H9 (cell line): ENCODE measurements around the gene SLC45A1. TPM values are rescaled to one million over a fixed set of nuclear protein-coding genes. Genes with fewer than 3 reads are reported as not detected.

ENCODE experiments used
- DNase-seq: peaks from one replicate; pipeline ENCODE4 v3.0.0-alpha.2; 2017
- H2AFZ ChIP-seq: one replicate; pipeline ENCODE4 v1.6.1; 2013; ENCODE audit warnings: mild to moderate bottlenecking, low read length, control low read depth, moderate library complexity
- H2AK5ac ChIP-seq: 2 replicates; pipeline ENCODE4 v1.6.1; 2013; ENCODE audit warnings: low read length, control low read depth, mixed read lengths; ENCODE audit not compliant: insufficient read length
- H2BK120ac ChIP-seq: one replicate; pipeline ENCODE4 v1.6.1; 2013; ENCODE audit warnings: low read depth, mild to moderate bottlenecking, low read length, control low read depth, inconsistent platforms; ENCODE audit not compliant: poor library complexity, severe bottlenecking
- H2BK12ac ChIP-seq: 2 replicates; pipeline ENCODE4 v1.6.1; 2013; ENCODE audit warnings: low read length, control low read depth, mixed read lengths, low read depth; ENCODE audit not compliant: insufficient read length
- H2BK15ac ChIP-seq: 2 replicates; pipeline ENCODE4 v1.6.1; 2013; ENCODE audit warnings: low read depth, low read length, control low read depth
- H2BK20ac ChIP-seq: one replicate; pipeline ENCODE4 v1.6.1; 2013; ENCODE audit warnings: low read depth, mild to moderate bottlenecking, low read length, control low read depth, inconsistent platforms; ENCODE audit not compliant: poor library complexity, severe bottlenecking
- H2BK5ac ChIP-seq: 2 replicates; pipeline ENCODE4 v1.6.1; 2013; ENCODE audit warnings: low read length, control low read depth, mixed read lengths; ENCODE audit not compliant: insufficient read length
- H3K14ac ChIP-seq: 2 replicates; pipeline ENCODE4 v1.6.1; 2013; ENCODE audit warnings: low read length, control low read depth; ENCODE audit not compliant: insufficient read depth
- H3K18ac ChIP-seq: 2 replicates; pipeline ENCODE4 v1.6.1; 2013; ENCODE audit warnings: low read depth, mild to moderate bottlenecking, mixed read lengths, low read length, control low read depth; ENCODE audit not compliant: insufficient read length
- H3K23ac ChIP-seq: 2 replicates; pipeline ENCODE4 v1.6.1; 2013; ENCODE audit warnings: low read length, control low read depth, mixed read lengths, low read depth; ENCODE audit not compliant: insufficient read length
- H3K23me2 ChIP-seq: 2 replicates; pipeline ENCODE4 v1.6.1; 2013; ENCODE audit warnings: low read depth, mild to moderate bottlenecking, mixed read lengths, low read length, control low read depth; ENCODE audit not compliant: insufficient read length, poor library complexity, severe bottlenecking
- H3K27ac ChIP-seq: 2 replicates; pipeline ENCODE4 v1.5.1; 2013; ENCODE audit warnings: low read length, control low read depth, mixed read lengths, low read depth; ENCODE audit not compliant: insufficient read length
- H3K27me3 ChIP-seq: 2 replicates; pipeline ENCODE4 v1.6.1; 2013; ENCODE audit warnings: low read length, control low read depth, inconsistent platforms; ENCODE audit not compliant: insufficient read depth
- H3K4ac ChIP-seq: 2 replicates; pipeline ENCODE4 v1.6.1; 2013; ENCODE audit warnings: low read depth, mild to moderate bottlenecking, control low read depth, inconsistent platforms, low read length, moderate library complexity
- H3K4me1 ChIP-seq: 2 replicates; pipeline ENCODE4 v1.6.1; 2013; ENCODE audit warnings: low read length, control low read depth, inconsistent platforms; ENCODE audit not compliant: insufficient read depth
- H3K4me2 ChIP-seq: 2 replicates; pipeline ENCODE4 v1.6.1; 2013; ENCODE audit warnings: low read length, control low read depth, mixed read lengths; ENCODE audit not compliant: insufficient read length, insufficient read depth
- H3K56ac ChIP-seq: 2 replicates; pipeline ENCODE4 v1.6.1; 2013; ENCODE audit warnings: low read depth, mild to moderate bottlenecking, mixed read lengths, low read length, control low read depth; ENCODE audit not compliant: insufficient read length
- H3K79me1 ChIP-seq: 2 replicates; pipeline ENCODE4 v1.6.1; 2013; ENCODE audit warnings: low read depth, mild to moderate bottlenecking, moderate library complexity, low read length, control low read depth, inconsistent platforms; ENCODE audit not compliant: insufficient read depth, poor library complexity, severe bottlenecking
- H3K79me2 ChIP-seq: 2 replicates; pipeline ENCODE4 v1.6.1; 2013; ENCODE audit warnings: low read length, control low read depth, inconsistent platforms; ENCODE audit not compliant: insufficient read depth
- H3K9ac ChIP-seq: 2 replicates; pipeline ENCODE4 v1.6.1; 2013; ENCODE audit warnings: low read length, control low read depth, mixed read lengths; ENCODE audit not compliant: insufficient read length; ENCODE audit errors: extremely low read depth
- H3K9me3 ChIP-seq: one replicate; pipeline ENCODE4 v1.6.1; 2013; ENCODE audit warnings: low read depth, low read length, inconsistent platforms; ENCODE audit not compliant: control insufficient read depth
- H3T11ph ChIP-seq: one replicate; pipeline ENCODE4 v1.6.1; 2013; ENCODE audit warnings: mild to moderate bottlenecking, low read length, control low read depth, inconsistent platforms
- H4K20me1 ChIP-seq: one replicate; pipeline ENCODE4 v1.6.1; 2013; ENCODE audit not compliant: control insufficient read depth, insufficient read length, insufficient read depth
- H4K5ac ChIP-seq: 2 replicates; pipeline ENCODE4 v1.6.1; 2013; ENCODE audit warnings: low read depth, mild to moderate bottlenecking, mixed read lengths, low read length, control low read depth; ENCODE audit not compliant: insufficient read length
- H4K8ac ChIP-seq: replicated peaks from 2 replicates; pipeline ENCODE4 v1.6.1; 2013; ENCODE audit warnings: low read length, control low read depth, mixed read lengths, low read depth; ENCODE audit not compliant: insufficient read length
- H4K91ac ChIP-seq: 2 replicates; pipeline ENCODE4 v1.6.1; 2013; ENCODE audit warnings: low read depth, mild to moderate bottlenecking, moderate library complexity, mixed read lengths, low read length, control low read depth; ENCODE audit not compliant: insufficient read length
- H3K27ac Mint-ChIP-seq, 3 experiments: 2 replicates in 2 of 3; 3 replicates in 1 of 3; pipeline ENCODE4 v1.8.0; 2020 to 2021; ENCODE audit warnings: mixed read lengths in 3 of 3, mild to moderate bottlenecking in 1 of 3, moderate library complexity in 1 of 3
- H3K27me3 Mint-ChIP-seq: 2 replicates; pipeline ENCODE4 v1.8.0; 2021; ENCODE audit warnings: low read depth, mild to moderate bottlenecking, moderate library complexity, mixed read lengths
- H3K36me3 Mint-ChIP-seq, 3 experiments: 2 replicates in 2 of 3; 3 replicates in 1 of 3; pipeline ENCODE4 v1.8.0; 2020 to 2021; ENCODE audit warnings: low read depth in 3 of 3, mixed read lengths in 3 of 3; ENCODE audit not compliant: insufficient read depth in 1 of 3
- H3K4me1 Mint-ChIP-seq, 2 experiments: 2 replicates each; pipeline ENCODE4 v1.8.0; 2020; ENCODE audit warnings: mixed read lengths in 2 of 2
- H3K4me3 Mint-ChIP-seq, 2 experiments: 2 replicates in 1 of 2; 3 replicates in 1 of 2; pipeline ENCODE4 v1.8.0; 2020 to 2021; ENCODE audit warnings: mild to moderate bottlenecking in 2 of 2, mixed read lengths in 2 of 2, moderate library complexity in 1 of 2
- H3K9me3 Mint-ChIP-seq, 2 experiments: 2 replicates in 1 of 2; 3 replicates in 1 of 2; pipeline ENCODE4 v1.8.0; 2020; ENCODE audit warnings: mild to moderate bottlenecking in 2 of 2, mixed read lengths in 2 of 2, moderate library complexity in 1 of 2
- WGBS: extraction: QIAGEN DNeasy Blood & Tissue Kit; methylation state at CpG from one replicate; pipeline ENCODE4 v1.1.7; 2013; ENCODE audit warnings: missing lambda C conversion rate, low lambda C conversion rate, mixed read lengths; ENCODE audit not compliant: insufficient read length; ENCODE audit errors: extremely low coverage; 5-methylcytosine and 5-hydroxymethylcytosine counted together
- total RNA-seq: library from RNA; stranded (reverse); gene quantifications from 2 replicates; pipeline ENCODE4 v1.2.1, GENCODE V29; 2021
- TF ChIP-seq, protein P1 (sequence below): fragments of 200-600 bp; sonication (generic); conservative IDR thresholded peaks from 3 replicates; pipeline ENCODE4 v1.8.0; 2021; ENCODE audit warnings: antibody characterized with exemption, mild to moderate bottlenecking

Gene SLC45A1
- total RNA-seq, 1 experiment from 2014 or later, result 0.63 TPM

- Histone ChIP-seq H3K18ac (no peak overlapping the region), H4K8ac (no peak overlapping the region), H3K14ac (no peak overlapping the region), H3K23ac (no peak overlapping the region), H2AFZ (no peak overlapping the region), H3K56ac (no peak overlapping the region), H3K4me1 (no peaks in the 10 kb centered on the region), H3K23me2 (no peaks in the 10 kb centered on the region), H2BK12ac (no peak overlapping the region), H4K91ac (no peak overlapping the region), H3K27ac (no peak overlapping the region), H3K79me2 (no peaks in the 10 kb centered on the region), H3K27me3 (no peaks in the 10 kb centered on the region), H3K79me1 (no peaks in the 10 kb centered on the region), H2AK5ac (no peak overlapping the region), H3T11ph (no peak overlapping the region), H3K4me2 (no peak overlapping the region), H2BK120ac (no peak overlapping the region), H2BK15ac (no peak overlapping the region), H2BK5ac (no peak overlapping the region), H2BK20ac (no peak overlapping the region), H4K20me1 (no peaks in the 10 kb centered on the region), H3K9me3 (no peaks in the 10 kb centered on the region), H3K9ac (no peak overlapping the region), H4K5ac (no peak overlapping the region), H3K4ac (no peak overlapping the region)
- Mint-ChIP-seq H3K9me3 (no peaks in the 10 kb centered on the region), H3K4me1 (peaks cover 21 to 23% of the 10 kb centered on the region in 2 experiments), H3K27ac (no peak overlapping the region), H3K27me3 (no peaks in the 10 kb centered on the region), H3K4me3 (no peak overlapping the region), H3K36me3 (no peaks in the 10 kb centered on the region)
- no CpG with 5 or more reads among the region's 3 CpGs for WGBS
- DNase-seq, result no peak
- TF ChIP-seq, protein P1, sequence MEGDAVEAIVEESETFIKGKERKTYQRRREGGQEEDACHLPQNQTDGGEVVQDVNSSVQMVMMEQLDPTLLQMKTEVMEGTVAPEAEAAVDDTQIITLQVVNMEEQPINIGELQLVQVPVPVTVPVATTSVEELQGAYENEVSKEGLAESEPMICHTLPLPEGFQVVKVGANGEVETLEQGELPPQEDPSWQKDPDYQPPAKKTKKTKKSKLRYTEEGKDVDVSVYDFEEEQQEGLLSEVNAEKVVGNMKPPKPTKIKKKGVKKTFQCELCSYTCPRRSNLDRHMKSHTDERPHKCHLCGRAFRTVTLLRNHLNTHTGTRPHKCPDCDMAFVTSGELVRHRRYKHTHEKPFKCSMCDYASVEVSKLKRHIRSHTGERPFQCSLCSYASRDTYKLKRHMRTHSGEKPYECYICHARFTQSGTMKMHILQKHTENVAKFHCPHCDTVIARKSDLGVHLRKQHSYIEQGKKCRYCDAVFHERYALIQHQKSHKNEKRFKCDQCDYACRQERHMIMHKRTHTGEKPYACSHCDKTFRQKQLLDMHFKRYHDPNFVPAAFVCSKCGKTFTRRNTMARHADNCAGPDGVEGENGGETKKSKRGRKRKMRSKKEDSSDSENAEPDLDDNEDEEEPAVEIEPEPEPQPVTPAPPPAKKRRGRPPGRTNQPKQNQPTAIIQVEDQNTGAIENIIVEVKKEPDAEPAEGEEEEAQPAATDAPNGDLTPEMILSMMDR, result no peak
Measured at GRCh38 chr1:8303141-8303540, 14.8 kb upstream of the SLC45A1 start.
